ENCODE measurements around the gene REEP3.

Gene REEP3

DNA sequence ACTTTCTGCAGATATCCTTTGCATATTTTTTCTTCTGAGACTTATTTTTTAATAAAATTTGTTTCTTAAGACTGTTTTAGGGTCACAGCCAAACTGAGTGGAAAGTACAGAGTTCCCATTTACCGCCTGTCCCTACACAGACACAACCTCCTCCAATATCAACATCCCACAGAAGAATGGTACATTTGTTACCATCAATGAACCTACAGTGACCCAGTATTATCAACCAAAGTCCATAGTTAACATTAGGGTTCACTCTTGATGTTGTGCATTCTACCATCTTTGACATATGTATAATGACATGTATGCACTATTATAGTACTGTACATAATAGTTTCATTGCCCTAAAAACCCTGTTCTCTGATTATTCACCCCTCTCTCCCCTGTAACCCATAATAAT lies 14.6 kb upstream of the REEP3 start:
- no peak for DNase-seq (ENCODE audit: low spot score)

DNA sequence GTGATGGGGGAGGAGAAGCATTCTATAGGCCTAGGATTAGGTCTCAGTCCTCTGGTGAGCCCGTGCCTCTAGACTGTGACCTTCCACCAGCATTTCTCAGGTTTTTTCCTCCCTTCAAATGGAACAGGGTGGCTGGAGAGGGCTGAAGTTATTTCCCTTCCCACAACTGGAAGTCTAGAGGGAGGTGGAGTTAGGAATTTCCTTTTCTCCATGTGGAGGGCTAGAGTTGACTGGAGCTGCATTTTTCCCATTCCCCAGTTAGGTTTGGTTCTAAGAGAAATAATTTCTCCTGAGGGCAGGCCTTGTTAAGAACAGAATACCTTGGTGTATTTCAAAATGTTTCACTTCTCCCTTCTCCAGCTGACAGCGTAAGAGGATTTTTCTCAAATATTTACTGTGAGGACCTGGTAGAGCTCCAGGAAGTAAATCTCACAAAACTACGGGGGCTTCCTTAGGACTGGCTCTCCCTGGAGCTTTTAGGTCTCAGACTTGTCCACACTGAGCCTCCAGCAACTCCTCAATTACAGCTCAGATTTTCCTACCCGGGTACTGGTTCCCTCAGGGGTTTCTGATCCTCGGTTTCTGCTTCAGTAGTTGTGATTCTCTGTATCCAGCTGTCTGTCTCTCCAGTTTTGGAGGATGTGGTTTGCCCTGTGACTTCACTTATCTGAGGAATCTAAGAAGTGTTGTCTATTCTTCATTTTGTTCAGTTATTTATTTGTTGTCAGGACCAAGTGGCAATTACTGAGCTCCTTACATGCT lies 6.0 kb upstream of the REEP3 start:
- peak; percentile 71 for DNase-seq (ENCODE audit: low spot score)

DNA sequence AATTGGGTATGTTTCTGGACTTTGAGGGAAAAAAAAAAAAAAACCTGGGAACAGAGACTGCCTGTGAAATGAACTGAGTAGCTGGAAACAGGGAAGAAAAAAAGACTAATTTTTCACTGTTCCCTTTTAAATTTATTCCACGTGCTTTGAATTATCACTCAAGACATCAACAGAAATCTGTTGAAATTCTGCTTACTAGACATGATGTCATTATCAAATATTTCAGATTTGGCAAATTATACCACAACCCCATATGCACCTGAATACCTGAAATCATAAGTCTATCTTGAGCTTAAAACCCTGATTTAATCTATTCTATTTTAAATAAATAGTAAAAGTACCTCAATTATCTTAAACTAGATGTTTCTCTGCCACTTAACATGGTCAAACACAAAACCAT lies 5.0 kb upstream of the REEP3 start:
- DNase-seq (ENCODE audit: low spot score), result no peak

GRCh38 chr10:63518690-63519288 lies 2.4 kb upstream of the REEP3 start:
- no peak for DNase-seq (ENCODE audit: low spot score)

DNA sequence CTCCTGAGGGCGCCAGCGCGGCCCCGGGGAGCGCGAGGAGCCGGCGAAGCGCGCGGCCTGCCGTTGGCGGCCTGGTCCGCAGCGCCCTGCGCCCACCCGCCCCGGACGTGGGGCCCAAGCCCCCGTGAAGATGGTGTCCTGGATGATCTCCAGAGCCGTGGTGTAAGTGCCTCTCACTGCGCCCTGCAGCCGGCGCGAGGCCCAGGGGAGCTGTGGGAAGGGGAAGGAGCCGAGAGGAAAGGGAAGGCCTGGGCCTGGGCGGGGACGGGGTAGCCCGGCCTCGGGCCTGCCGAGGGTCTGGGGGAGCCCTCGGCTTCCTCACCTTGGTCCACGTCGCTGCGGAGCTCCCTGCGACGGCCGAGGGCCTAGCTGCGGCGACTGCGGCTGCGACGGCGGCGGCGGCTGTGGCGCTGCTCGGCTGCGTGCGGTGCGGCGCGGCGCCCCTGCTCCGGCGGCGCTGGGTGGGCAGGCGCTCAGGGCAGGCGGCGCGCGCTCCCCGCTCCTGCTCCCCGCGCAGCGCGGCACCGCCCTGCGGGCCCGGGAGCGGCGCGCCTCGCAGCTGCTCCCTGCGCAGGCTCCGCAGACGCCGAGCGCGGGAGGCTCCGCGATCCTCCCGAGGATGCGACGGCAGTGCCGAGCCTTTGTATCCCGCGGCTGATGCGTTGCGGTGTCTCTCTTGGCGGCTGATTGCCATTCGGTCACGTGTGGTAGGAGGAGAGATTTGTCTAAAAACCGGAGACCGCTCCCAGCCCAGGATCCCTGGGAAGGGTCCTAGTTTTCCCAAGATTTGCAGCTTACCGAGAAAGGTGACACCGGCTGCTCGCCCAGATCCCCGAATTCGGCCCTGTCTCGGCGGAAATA lies 445 bp downstream of the REEP3 start:
- DNase-seq (ENCODE audit: low spot score), result peak; percentile 27

DNA sequence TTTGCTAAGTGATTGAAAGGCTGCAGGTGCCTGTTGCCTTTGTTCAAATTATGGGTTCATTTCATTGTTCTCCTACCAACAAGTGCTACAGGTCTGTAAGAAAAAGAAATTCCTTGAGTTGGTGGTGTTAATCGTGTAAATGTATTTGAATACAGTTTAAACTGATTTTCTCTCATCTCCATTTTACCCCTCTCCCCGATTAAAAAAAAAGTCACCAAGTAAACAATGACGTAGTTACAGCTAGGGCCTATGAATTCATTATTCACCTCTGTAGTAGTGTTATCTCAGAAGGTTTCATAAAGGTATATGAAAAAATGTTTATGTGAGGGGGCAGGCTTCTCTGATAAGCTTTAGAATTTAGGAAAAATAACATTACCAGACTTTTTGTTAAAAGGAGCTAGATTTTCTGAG lies 1.1 kb downstream of the REEP3 start:
- DNase-seq (ENCODE audit: low spot score), result no peak

- DNase-seq (ENCODE audit: low spot score), result no peak
Measured at GRCh38 chr10:63522995-63523394, 1.8 kb downstream of the REEP3 start.

- no peak for DNase-seq (ENCODE audit: low spot score)
Measured at GRCh38 chr10:63525021-63525420, 3.8 kb downstream of the REEP3 start.

DNA sequence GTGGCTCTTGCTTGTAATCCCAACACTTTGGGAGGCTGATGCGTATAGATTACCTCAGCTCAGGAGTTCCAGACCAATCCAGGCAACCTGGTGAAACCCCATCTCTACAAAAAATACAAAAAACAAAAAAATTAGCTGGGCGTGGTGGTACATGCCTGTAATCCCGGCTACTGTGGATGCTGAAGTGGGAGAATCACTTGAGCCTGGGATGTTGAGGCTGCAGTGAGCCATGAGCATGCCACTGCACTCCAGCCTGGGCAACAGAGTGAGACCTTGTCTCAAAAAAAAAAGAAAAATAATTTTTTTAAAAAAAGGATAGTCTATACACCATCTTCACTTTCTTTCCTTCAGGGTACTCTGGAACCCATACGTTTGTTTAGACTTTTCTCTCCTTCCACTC lies 6.2 kb downstream of the REEP3 start:
- DNase-seq (ENCODE audit: low spot score), result no peak

- DNase-seq (ENCODE audit: low spot score), result no peak
Measured at GRCh38 chr10:63528084-63528744, 7.0 kb downstream of the REEP3 start.

DNA sequence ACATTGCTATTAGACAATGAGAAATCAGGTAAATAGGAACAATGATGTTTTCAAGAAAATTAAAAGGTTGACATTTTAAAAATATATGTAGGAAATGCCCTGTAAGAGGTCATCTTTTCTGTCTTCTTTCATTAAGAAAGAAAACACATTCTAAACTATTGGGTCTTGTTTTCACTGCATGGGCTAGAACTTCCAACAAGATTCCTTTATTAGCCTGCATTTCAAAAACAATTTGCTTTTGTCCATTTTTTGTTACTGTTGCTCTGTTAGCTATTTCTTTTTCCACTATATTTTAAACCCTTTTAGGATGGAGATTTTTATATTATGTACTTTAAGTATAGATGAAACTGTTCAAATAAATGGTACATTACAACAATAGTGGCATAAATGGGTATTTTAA lies 9.2 kb downstream of the REEP3 start:
- DNase-seq (ENCODE audit: low spot score), result no peak

- no peak for DNase-seq (ENCODE audit: low spot score)
Measured at GRCh38 chr10:63534723-63535122, 13.5 kb downstream of the REEP3 start.

GRCh38 chr10:63536698-63537097 lies 15.5 kb downstream of the REEP3 start:
- DNase-seq (ENCODE audit: low spot score), result no peak

DNA sequence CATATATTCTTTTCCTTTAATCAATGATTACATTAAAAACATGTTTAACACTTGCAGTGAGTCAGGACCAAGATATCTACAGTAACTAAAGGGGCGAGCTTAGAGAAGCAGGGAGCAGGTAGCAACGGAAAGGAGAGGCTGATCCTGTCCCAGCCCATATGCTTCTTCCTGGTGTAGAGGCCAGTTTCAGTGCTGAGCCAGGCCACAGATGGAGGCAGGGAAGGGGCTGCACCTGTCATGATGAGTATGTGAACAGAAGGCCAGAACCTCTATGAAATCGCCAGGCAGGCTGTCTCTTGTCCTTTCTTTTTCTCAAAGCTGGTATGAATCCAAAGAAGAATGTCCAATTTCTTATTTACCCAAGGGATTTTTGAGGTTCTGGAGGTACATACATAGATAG lies 16.3 kb downstream of the REEP3 start:
- no peak for DNase-seq (ENCODE audit: low spot score)

DNA sequence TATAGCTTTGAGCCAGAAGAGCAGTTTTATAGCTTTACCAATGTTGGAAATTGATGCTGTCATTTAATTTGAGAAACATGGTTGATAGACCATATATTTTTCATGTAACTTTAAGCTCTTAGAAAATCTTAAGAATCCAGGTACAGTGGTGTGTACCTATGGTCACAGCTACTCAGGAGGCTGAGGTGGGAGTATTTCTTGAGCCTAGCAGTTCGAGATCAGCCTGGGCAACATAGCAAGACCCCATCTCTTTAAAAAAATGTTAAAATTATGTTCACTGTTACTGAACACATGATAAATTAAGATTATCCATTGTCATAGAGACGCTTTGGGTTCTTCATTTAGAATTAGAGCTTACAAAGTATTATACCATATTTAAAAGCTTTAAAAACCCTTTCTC lies 18.2 kb downstream of the REEP3 start:
- DNase-seq (ENCODE audit: low spot score), result no peak

GRCh38 chr10:63539994-63540393 lies 18.8 kb downstream of the REEP3 start:
- DNase-seq (ENCODE audit: low spot score), result no peak

DNA sequence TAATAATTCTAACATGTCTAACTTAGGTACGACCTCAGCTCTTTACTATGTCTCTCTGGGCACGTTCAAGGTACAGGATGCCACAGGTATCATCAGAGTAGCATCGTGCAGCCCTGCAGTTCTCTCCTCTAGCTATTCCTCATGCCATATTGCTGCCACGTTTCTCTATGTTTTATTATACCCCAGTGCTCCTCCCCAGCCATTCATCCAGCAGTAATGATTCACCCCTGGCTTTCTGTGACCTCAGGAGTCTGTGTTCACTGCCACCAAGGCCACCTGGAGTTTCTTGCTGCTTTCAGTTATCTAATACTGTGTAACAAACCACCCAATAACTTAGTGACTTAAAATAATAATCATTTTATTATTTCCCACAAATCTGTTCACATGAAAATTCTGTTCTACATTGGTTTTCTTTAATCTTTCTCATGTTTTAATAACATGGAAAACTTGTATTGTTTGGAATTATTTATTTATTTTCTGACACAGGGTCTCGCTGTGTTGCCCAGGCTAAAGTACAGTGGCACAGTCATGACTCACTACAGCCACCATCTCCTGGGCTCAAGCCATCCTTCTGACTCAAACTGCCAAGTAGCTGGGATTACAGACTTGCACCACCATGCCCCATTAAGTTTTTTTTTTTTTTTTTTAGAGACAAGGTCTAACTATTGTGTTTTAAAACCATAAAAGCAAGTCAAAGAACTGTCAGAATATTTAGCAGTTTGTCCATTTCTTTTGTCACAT lies 21.8 kb downstream of the REEP3 start:
- no peak for DNase-seq (ENCODE audit: low spot score)

DNA sequence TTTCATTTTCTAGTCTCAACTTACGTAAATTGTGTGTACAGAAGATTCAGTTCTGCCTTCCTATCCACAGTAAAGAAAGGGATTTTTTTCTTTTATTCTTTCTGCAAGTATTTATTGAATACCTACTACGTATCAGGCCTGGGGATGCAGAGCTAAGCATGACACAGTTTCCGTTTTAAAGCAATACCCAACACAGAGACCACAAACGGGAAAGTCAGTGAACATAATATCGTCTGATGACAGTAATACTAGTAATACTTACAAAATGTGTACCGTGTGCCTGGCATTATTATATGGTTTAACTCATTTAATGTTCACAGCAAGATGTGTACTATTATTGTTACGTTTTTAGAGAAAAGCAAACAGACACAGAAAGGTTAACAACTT lies 22.4 kb downstream of the REEP3 start:
- DNase-seq (ENCODE audit: low spot score), result no peak

DNA sequence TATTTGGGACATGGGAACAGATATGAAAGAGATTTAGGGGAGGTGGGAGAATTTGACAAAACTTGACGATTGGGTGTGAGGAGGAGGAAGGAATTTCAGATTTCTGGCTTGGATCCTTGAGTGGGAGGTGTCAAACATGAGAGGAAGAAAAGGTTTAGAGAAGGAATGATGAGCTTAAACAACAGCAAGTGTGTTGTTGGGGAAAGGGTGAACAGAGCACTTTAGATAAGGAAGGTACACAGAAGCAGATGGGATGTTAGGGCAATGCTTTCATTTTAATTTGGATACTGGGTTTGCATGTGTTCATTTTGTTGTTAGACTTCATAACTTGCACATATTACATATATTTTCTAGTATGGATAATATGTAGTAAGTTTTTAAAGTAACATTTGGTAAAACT lies 23.2 kb downstream of the REEP3 start:
- DNase-seq (ENCODE audit: low spot score), result no peak

- no peak for DNase-seq (ENCODE audit: low spot score)
Measured at GRCh38 chr10:63547628-63548360, 26.6 kb downstream of the REEP3 start.

DNA sequence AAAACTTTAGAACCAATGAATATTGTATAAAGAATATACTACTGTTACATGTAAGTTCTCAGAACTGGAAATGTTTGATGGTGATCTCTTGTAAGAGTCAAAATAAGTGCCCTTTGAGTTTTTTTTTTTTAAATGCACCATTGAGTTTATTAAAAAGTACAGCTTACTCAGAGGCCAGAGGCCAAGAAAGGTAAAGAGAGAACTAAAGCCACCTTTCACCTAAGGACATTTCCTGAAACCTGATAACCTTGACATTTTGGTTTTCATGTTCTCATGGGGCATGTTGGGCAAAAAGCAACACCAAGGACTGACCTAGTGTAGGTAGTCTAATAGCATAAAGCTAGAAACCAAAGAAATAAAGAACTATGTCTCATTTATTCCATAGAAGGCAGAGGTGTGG lies 27.7 kb downstream of the REEP3 start:
- no peak for DNase-seq (ENCODE audit: low spot score)
